Stimulated activated CD8-positive, alpha-beta memory T cell treated with anti-CD3 and anti-CD28 coated beads, Interleukin-12 subunit alpha, Interleukin-12 subunit beta, amount 100 ng/mL, for 1 hour (primary cell): ENCODE results near the gene RAP1GAP.
"Not testable (repeated sequence)": the region's sequence is repeated elsewhere in the genome, so short reads cannot be mapped to it uniquely, and the experiment has no call there.

Experiments used
- DNase-seq: peaks from one replicate; pipeline ENCODE4 v3.0.0-alpha.2; 2020; ENCODE audit warnings: low read depth

The RAP1GAP gene

GRCh38 chr1:21674957-21675356, 5.8 kb upstream of the RAP1GAP start:
- DNase-seq: no peak

GRCh38 chr1:21673853-21674252, 4.7 kb upstream of the RAP1GAP start:
- DNase-seq: not testable (repeated sequence)

DNA sequence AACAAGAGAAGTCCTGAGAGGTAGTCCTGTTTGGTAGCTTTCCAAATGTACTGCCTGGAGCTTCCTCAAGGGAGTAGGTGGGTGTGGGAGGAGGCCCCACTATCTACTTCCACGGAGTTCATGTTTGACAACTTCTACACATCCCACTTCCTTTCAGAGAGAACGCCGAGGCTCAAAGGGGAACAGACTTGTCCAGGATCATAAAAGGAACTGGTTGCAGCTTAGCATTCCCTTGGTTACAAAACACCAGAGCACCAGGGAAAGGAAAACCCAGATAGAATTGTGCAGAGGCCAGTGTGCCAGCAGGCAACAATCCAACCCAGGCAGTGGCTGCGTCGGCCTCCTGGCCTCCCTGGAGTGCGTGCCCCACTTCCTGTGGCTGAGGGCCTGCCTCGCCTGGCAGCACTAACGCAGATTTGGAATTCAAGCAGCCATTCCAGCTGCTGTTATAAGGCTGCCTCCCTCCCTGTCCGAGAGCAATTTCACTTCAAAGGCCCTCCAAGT, 4.2 kb upstream of the RAP1GAP start:
- no peak for DNase-seq

GRCh38 chr1:21672478-21673276, 3.5 kb upstream of the RAP1GAP start:
- DNase-seq: no peak

- no peak for DNase-seq
These were observed 2.8 kb upstream of the RAP1GAP start for GRCh38 chr1:21671915-21672314.

DNA sequence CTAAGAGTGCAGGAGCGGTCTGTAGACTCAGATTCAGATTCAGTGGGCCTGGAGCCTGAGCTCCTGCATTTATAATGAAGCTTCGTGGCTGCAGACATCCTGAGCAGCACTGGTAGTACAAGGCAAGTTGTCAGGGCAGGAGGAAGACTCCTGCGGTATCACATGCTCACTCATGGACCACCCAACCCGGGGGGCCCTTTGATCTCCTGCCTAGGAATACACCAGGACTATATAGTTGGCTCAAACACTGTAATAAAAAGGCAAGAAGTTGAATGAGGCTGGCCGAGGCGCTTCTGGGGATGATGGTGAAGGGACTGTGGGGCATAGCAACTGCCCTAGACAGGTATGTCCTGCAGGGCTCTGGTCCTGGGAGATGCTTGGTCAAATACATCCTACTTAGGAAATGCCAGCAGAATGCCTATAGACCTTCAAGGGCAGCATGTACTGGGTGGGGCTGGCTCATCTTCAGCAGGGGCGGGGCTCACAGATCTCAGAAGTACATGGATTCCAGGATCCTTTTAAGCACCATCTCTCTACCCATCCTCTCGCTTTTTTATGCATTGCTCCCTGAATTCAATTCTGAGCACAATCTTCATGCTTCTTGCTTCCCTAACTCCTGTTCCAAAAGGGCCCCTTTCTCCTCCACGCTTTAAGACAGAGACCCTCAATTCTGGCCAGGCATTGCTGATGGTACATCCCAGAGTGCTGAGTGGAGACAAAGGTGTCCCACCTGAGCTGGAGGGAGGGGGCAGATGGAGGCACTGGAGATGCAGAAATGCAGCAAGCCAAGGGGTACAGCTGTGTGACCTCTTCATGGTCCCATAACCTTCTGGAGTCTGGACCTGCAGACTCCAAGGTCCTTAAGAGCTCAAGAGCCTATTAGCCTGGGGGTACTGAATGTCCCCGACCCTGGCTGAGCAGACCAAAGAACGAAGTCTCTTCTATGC, 2.1 kb upstream of the RAP1GAP start:
- DNase-seq: no peak

- no peak for DNase-seq
These were observed 1.1 kb upstream of the RAP1GAP start for GRCh38 chr1:21670059-21670881.

DNA sequence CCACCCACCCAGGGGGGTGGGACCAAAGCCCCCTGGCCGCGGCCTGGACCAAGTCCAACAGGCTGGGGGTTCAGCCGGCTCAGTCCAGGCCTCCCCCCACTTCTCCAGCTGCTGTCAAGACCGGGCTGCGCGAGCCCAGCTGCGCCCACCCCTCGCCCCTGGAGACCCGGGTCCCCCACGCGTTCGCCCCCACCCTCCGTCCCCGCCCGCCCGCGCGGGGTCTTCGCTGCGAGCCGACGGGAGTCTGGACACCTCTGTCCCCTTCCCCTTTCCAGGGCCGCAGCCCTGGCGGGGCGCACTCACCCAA, 253 bp downstream of the RAP1GAP start:
- no peak for DNase-seq

DNA sequence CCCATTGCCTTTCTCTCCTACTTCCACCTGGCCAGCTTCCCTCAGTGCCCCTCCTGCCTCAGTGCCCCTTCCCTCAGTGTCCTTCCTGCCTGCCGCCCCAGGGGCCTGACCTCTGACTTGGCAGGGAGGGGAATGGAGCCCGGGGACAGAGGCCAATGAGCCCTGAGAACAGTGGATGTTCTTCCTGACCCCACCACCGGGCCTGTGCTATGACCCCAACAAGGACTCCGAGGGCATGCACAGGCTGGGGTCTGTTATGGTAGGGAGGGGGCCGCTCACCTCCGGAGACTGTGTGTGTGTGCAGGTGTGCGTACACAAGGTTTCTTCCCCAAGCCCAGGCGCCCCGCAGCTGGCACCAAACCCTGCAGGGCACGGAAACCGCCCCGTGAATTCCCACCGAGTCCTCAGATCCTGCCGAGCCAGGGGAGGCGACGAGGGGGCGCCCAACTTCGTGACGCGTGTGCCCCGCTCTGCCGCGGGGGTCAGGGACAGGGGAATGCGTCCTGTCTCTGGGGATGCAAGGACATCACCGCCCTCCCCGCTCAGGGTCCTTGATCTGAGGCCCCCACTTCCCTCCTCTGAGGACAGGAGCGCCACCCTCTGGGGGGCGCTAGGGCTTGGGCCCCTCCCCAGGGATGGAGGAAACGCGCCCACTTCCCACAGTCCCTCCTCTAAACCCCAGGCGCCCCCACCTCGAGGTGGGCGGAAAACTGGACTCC, 766 bp downstream of the RAP1GAP start:
- DNase-seq: no peak

DNA sequence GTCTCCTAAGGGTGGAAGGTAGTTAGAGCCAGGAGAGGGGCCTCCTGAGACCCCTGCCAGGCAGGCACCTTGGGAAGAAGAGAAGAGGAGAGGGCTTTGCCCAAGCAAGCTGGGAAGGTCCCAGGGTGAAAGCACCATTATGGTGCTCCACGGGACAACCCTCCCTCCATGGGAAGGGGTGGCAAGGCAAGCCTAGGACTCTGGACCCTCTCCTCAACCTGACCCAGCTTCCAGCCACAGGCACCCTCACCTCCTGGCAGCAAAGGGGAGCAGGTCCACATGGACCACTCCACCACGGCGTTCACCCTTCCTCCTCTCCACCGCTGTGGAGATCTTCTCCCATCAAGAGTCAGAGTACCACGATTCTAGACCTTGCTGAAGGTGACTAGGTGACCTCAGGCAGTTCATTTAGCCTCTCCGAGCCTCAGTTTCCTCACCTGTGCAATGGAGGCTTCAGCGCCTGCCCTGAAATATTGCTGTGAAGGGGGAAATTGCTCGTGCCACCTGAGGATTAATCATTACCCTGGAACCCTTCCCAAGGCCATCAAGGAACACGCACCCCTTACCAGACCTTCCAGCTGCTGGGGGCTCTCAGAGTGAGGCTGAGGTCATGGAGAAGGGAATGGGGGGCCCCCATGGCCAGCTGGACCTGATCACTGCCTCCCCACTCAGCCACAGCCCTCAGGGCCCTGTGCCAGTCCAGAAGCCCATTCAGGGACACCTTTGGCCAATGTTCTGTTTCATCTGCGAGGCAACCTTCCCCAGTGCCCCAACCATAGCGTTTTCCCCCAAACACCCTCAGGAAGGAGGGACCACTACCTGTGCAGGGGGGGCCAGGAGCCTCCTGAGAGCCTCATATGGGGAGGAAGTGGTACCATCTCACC, 1.6 kb downstream of the RAP1GAP start:
- no peak for DNase-seq

DNA sequence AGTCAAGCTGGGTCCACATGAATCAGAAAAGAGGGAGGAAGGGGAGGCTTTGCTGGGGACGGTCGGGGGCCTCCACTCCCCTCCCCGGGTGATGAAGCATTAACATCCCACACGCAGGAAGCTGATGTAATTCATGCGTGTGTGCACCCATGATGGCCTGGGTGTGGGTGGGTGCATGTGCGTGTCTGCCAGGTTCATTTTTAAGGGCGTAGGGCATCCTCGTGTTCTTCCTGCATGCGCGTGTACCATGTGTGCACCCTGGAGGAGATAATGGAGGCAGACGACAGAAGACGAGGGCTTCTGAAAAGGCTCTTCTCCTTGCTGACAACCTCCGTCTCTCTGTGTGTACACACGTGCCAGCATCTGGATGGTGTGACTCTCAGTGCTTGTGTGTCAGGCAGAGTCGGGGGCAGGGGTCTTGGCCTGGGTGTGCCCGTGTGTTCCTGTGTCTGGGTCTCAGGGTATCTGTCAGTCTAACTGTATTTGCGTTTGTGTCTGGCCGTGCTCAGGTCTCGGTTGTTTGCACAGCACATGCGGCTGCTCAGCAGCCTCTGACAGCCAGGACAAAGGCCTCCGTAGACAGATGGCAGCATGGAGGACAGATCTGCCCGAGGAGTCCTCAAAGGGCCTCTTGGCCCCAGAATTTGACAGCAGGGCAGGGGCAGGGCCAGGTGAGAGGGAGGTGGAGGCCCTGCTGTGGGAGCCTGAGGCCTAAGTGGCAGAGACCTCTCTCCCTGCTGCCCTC, 2.4 kb downstream of the RAP1GAP start:
- no peak for DNase-seq

- DNase-seq: no peak
These were observed 3.2 kb downstream of the RAP1GAP start for GRCh38 chr1:21665711-21666575.

- DNase-seq: no peak
These were observed 4.2 kb downstream of the RAP1GAP start for GRCh38 chr1:21664806-21665588.

DNA sequence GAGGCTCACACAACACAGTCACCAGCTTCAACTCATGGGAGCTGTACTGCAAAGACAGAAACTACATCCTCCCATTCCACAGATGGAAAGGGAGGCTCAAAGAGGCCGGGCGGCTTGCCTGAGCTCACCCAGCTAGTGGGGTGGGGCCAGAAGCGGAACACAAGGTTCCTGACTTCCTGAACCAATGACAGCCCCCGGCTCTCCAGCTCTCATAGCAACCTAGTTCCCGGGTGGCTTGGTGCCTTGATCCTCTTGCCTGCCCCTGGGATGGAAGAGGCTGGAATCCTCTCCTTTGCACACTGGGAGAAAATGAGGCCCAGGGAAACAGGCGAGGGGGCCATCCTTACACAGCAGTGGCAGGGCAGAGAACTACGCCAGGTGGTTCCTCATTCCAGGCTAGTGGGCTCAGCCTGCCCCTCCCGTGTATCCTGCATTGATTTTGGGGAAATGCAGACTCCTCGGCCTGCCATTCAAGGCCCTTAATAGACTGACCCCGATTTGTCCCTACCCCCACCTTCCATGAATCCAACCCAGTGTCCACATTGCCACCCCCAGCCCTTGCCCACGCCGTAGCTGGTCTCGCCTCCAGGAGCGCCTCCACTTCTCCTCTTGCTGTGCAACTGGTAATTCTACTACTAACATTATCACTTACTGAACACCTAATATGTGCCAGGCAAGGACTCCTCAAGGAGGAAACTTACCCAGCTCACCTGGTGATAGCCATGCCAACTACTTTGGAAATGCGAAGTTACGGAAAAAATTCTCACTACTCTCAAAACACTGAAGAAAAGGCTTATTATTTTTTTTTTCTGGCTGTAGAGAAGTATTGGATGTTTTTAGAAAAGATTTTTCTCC, 5.0 kb downstream of the RAP1GAP start:
- DNase-seq: no peak

DNA sequence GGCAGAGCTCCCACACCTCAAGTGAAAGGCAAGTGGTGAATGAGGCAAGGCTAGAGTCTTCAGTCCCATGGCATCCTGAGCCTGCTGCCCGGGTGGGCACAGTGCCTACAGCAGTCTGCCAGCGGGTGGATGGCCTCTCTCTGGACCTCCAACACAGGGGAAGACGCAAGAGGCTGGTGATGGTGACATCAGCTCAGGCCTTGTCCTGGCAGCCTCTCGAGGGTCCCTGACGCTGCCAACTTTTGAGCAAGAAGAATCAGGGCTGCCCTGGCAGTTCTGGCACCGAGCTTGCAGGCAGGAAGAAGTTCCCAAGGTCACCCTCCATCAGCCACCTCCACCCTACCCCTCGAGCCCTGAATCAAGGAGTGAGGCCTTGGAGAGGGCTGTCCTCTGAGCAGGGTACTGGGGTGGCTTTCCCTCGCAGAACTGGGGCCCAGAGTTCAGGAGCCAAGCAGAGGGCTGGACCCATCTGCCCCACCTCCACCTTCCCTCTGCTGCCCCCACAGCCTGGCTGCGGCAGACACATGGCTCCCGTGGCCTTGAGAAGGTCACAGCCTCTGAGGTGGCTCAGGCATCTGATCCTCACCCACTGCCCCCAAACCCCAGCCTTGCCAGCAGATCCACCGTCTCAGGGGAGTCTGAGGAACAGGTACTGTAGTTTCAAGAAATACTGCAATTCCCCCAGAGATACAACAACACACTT, 5.8 kb downstream of the RAP1GAP start:
- DNase-seq: no peak
